COR-L47 (cell line): ENCODE results near the gene ATP11B.

Experiments used
- DNase-seq: peaks from one replicate; lab custom pipeline; 2025; lab: John Stamatoyannopoulos, UW

ATP11B gene

GRCh38 chr3:182792901-182793662, at the start of gene ATP11B:
TSS of gene ATP11B (plus strand) at chr3:182793504. CDS start at chr3:182793760, 256 bp downstream.
- DNase-seq = peak; percentile 75

DNA sequence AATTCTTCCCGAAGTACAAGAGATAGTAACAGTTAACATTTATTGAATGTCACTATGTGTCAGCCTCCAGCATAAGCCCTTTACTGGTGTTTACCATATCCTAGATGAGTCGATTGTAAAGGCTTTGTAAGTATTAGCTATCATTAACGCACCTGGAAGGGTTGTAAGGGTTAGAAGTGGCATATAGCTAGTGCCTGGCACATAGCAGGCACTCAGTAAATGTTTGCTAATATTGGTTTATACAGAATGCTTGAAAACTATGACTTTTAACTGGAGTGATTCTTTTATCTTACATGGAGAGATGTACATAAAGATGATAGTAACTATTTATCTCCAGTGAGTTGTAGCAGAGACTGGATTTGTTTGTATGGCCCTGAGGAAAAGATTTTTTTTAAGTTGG, 46.3 kb upstream of the ATP11B start:
- DNase-seq = no peak

DNA sequence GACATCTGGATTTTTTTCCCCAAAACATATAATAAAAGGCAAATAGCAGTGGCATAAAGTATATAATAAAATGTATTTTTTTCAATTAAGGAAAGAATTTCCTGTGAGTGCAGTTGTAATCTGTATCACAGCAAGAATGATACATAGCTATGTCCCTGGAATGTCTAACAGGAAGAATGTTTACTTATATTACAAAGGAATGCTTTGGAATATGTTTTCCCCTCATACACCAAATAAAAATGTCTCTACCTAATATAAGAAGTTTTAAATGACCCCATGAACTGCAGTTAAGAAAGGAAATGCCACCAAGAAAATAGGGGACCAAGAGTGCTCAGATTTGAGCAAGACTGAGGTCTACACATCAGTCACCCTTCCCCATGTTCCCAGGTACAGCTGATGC, 38.0 kb upstream of the ATP11B start:
- no peak for DNase-seq

GRCh38 chr3:182755712-182756111, 37.6 kb upstream of the ATP11B start:
- DNase-seq = no peak

DNA sequence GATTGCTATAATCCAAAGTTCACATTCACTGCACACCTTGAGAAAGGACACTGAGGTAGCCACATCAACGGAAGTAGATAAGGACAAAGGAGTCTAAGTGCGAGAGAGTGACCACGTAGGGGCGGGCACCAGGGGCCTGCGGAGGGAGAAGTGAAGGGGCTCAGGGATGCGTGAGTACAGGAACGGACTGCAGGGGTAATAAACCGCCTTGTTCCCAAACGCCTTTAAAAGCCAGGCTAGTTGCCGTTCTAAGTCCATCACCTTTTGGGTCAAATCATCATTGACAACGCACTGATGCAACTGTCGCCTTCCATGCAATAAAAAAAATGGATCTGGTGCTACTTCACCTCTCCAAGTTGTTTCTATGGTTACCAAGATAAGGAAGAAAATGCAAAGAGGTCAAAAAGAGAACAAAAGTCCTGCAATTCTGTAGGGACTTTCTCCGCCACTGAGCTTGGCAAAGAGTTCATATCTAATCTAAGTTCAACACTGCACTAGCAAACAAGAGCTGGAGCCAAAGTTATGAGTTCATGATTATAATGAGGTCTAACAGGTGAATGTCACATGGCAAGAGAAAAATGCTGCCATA, 32.6 kb upstream of the ATP11B start:
- no peak for DNase-seq

DNA sequence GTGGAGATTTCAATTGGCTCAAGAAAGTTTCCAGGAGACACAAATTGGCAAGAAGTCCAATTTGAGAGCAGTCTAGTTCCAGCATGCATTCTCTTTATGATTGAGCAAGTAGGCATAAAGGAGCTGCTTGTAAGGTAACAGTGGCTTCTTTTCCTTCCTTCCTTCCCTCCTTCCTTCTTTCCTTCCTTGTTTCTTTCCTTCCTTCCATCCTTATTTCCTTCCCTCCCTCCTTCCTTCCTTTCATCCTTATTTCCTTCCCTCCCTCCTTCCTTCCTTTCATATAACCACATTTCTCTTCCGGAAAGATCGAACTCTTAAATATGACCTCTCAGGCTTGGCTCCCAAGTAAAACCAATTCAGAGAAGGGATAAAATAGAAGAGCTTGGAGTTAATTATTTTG, 29.4 kb upstream of the ATP11B start:
- no peak for DNase-seq

DNA sequence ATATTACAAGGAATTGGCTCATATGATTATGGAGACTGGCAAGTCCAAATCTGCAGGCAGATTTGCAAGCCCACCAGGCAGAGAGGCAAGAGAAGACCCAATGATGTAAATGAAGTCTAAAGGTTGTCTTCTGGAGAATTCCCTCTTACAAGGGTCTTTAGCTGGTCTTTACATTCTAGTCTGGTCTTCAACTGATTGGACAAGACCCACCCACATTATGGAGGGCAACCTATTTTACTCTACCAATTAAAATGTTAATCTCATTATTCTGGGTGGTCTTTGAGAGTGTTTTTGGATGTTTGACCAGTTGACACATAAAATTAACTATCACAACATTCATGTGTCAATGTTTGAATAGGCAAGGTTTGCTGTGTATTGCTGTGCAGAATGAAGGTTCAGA, 28.0 kb upstream of the ATP11B start:
- no peak for DNase-seq

DNA sequence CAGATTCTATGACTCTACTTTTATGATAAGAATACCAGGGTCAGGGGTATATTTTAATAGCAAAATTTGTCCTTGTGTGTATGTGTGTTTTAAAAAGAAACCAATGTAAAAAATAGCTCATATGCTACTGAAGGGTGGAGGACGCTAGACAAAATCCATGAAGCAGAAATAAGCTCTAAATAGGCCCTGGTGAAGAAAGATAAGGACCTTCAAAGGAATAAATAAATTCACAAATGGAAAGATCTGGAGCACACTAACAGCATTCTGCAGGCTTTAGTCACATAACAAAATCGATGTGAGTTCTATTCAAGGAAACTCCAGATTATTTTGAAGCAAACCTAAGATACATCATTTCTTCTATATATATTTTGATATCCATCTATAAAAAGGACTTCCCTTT, 27.2 kb upstream of the ATP11B start:
- DNase-seq = no peak

DNA sequence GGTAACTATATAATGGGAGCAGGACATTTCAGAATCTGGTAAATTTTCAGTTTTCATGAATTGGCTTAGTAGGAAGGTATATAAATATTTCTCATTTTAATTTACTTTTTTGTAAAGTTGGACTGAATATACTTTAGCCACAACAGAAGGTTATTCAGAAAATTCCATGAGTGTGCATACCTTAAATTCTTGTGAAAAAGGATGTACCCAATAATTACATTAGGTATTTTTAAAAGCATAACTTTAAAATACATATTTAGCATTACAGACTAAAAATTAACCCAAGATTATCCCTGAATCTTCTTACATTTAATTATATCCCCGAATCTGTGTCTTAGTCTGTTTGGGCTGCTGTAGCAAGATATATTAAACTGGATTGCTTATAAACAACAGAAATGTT, 24.9 kb upstream of the ATP11B start:
- no peak for DNase-seq

DNA sequence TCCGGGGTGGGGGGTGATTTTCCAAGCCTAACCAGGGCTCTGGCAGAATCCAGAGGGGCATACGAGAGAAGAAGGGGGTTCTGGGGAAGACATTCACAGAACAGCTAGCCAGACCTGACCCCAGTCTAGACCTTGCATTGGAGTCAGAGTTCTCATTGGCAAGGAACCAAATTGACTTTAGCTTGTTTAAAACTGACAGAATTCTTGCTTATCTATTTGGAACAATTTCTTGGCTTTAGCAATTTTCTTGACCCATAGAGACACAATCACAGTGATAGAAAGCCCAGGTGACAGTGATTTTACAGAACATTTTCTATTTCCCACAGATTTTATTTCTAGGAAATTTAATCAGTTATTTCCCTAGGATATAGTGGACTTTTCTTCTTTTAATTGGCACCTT, 23.6 kb upstream of the ATP11B start:
- DNase-seq = no peak

DNA sequence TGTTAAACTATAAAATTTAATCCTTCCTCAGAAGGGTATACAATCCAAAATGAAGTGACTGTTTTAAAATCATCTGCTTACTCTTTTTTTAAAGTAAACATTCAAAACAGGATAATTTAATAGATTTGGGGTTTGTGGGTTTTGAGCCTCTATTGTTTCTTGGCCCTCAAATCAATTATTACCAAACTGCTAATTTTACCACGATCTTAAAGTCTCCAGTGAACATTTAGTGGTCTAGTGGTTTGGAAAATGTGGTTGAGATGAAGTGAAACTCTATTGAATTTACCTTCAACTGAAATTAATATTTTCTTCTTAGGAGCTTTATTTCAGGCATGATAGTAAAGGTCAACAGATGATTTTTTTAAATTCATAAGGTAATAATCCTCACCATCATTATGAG, 11.2 kb upstream of the ATP11B start:
- no peak for DNase-seq

GRCh38 chr3:182783106-182783505, 10.2 kb upstream of the ATP11B start:
- DNase-seq = no peak

GRCh38 chr3:182784542-182784941, 8.8 kb upstream of the ATP11B start:
- DNase-seq = no peak

DNA sequence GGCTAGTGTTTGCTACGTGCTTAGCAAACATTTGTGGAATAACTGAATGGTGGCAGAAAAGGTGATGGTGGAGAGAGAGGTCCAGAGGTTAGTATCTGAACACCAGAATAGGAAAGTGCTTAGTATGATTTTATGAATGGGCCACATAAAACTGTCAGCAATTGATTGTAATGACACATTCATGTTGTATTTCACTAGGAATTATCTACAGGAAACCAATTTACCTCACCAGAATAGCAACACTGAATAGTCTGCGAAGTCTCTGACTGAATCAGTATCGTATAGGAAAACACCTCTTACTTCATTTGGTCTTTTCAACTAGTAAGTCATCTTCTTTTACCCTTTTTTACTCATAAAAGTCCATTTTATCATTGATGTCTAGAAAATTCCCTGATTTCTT, 8.2 kb upstream of the ATP11B start:
- no peak for DNase-seq

- DNase-seq = no peak
These were observed 7.5 kb upstream of the ATP11B start for GRCh38 chr3:182785756-182786155.

DNA sequence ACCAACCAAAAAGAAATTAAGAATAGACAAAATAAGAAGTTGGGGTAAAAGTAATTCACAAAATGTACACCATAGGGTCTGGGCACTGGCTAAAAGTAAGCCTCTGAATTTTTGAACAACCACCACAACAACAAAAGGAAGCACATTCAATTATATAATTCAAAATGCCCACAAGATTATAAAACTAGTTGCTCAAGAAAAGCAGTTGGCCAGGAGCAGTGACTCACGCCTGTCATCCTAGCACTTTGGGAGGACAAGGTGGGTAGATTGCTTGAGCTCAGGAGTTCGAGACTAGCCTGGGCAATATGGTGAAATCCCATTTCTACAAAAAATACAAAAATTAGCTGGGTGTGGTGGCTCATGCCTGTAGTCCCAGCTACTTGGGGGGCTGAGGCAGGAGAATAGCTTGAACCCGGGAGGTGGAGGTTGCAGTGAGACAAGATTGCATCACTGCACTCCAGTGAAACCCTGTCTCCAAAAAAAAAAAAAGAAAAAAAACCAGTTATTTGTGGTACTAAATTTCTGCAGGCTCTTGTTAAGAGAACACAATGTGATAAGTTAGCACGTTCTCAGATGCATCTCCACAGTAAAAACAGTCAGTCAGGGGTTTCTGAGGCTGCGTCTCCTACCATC, 6.6 kb upstream of the ATP11B start:
- no peak for DNase-seq

DNA sequence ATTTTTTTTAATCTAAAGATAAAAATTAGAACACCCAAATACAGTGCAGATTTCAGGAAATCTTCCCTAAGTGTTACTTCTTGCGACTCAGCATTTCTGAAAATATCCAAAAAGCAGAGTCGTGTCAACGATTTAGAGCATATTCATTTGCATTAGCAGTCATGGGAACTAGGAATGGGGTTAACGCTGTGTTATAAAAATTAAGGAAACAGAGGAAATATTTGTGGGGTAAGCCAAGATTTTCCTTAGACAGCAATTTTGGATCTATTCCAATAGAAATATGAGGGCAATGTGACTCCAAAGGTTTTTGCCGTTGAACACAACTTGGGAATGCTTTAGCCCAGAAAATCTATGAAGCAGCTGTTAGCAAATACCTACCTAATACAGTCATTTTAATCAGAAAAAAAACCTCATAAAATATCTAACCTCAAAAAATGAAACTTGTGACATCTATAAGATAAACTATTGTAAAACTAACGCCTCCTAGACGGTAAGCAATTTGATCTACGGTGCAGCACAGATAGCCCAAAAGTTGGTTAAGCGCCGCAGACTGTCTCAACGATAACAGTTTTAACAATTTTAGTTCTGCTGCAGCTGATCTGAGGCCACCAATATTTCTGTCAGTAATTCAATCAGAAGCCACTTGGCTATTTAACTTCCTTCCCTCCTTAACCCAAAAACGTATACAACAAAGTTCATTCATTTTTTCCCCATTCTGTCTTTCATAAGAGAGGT, 5.8 kb upstream of the ATP11B start:
- DNase-seq = no peak

DNA sequence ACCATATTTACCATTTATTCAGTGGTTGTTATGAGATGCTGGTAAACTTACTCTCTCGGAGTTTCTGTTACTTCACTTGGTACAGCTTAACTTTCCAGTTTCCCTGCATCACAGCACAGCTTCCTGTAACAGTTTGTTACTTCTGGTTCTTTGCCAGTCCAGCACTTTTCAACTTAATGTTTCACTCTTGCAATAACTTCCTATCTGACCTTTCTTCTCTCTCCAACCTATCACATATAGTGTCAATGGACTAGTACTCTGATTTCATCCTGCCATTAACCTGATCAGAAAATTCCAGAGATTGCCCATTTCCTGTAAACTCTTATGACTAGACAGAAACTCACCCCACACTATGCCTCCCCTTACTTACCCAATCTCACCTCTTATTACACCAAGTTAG, 3.9 kb upstream of the ATP11B start:
- DNase-seq = no peak

- DNase-seq = no peak
These were observed 2.7 kb upstream of the ATP11B start for GRCh38 chr3:182790612-182791011.

DNA sequence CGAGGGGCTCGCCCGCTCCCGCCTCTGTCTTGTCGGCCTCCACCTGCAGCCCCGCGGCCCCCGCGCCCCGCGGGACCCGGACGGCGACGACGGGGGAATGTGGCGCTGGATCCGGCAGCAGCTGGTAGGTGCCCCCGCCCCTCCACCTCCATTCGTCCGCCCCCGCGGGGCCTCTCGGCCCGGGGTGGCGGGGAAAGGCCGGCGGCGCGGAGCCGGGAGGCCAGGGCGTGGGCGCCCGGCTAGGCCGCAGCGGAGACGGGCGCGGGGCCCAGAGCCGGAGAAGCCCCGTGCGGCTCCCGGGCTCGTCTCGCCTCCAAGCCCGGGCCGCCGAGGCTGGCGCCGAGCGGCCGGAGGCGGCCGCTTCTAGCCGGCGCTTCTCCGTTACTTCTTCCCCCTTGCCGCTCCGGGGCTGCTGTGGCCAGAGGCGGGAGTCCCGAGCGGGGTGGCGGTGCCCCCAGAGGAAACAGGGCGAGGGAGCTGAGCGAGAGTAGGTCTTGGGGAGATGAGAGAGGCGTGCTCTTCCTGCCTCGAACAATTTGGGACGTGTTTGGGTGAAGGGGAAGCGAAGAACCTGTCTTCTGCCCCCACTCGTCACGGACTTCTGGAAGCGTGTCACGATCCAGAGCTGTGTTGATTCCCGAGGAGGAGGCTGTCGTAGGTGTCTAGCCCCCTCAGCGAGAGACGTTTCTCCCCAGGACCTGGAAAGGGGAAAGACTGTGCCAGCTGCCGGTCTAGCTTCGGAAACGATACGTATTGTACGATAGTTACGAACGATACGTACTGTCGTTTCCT, 555 bp downstream of the ATP11B start:
- DNase-seq = peak; percentile 42

- no peak for DNase-seq
These were observed 1.4 kb downstream of the ATP11B start for GRCh38 chr3:182794455-182795388.
